HFF-Myc (cell line): ENCODE results near the gene LSP1.

Source experiments
- DNase-seq: peaks from one replicate; pipeline ENCODE4 v3.0.0-alpha.2; 2011; ENCODE audit warnings: low read depth; ENCODE audit errors: extremely low read depth
- H3K4me3 ChIP-seq: replicated peaks from 2 replicates; pipeline ENCODE4 v1.5.1; 2011; ENCODE audit warnings: low read depth, mild to moderate bottlenecking, control low read depth, low read length
- CTCF ChIP-seq: IDR thresholded peaks from 2 replicates; pipeline ENCODE4 v1.5.1; 2012; ENCODE audit warnings: mild to moderate bottlenecking, low read depth, low read length, control low read depth; ENCODE audit errors: missing control alignments

LSP1 gene

GRCh38 chr11:1877211-1878136 is 24.6 kb downstream of the LSP1 start:
- no peak for TF ChIP-seq CTCF
- H3K4me3 ChIP-seq: no peak overlapping the region
- no peak for DNase-seq

- no peak overlapping the region for H3K4me3 ChIP-seq
- no peak for DNase-seq
- no peak for TF ChIP-seq CTCF
Measured at GRCh38 chr11:1878137-1879031, 25.5 kb downstream of the LSP1 start.

- no peak for DNase-seq
- no peak overlapping the region for H3K4me3 ChIP-seq
- no peak for TF ChIP-seq CTCF
Measured at GRCh38 chr11:1879342-1879940, 26.6 kb downstream of the LSP1 start.

- no peak for TF ChIP-seq CTCF
- no peak for DNase-seq
- no peak overlapping the region for H3K4me3 ChIP-seq
Measured at GRCh38 chr11:1879941-1880720, 27.2 kb downstream of the LSP1 start.

GRCh38 chr11:1880746-1881441 is 28.0 kb downstream of the LSP1 start:
- no peak for TF ChIP-seq CTCF
- DNase-seq: no peak
- H3K4me3 ChIP-seq: no peak overlapping the region
